T-cell (primary cell): Measurements from ENCODE around the gene DZIP3. TPM values are rescaled to one million over a fixed set of nuclear protein-coding genes. Genes with fewer than 3 reads are reported as not detected.
"Not testable (repeated sequence)": the region's sequence is repeated elsewhere in the genome, so short reads cannot be mapped to it uniquely, and the experiment has no call there.

Experiments
- ATAC-seq, 4 experiments: fragments of 200-7000 bp in 3 of 4; fragments of 150-1000 bp in 1 of 4; cut with Tn5 transposase; replicated peaks in 1 of 4; 1 replicate in 3 of 4; 2 replicates in 1 of 4; pipeline ENCODE4 v1.10.0; 2021; ENCODE audit warnings: moderate library complexity in 3 of 4, mild to moderate bottlenecking in 2 of 4, moderate number of reproducible peaks in 1 of 4
- CTCF ChIA-PET, 2 donors: fragments of 300-600 bp; sonication (Branson Sonifier 250); formaldehyde crosslinking; loops; one replicate each; lab custom pipeline; 2022; ENCODE audit warnings: antibody characterized with exemption in 2 of 2; lab: Charles Lee
- POLR2A ChIA-PET, 2 donors: fragments of 300-600 bp; sonication (Branson Sonifier 250); formaldehyde crosslinking; loops; one replicate each; lab custom pipeline; 2022; ENCODE audit warnings: antibody characterized with exemption in 2 of 2; lab: Charles Lee
- DNase-seq, 35 experiments: peaks; one replicate each; pipeline versions ENCODE4 v3.0.0 to v3.0.0-alpha.2; 2013 to 2023
- H3K27ac ChIP-seq: one replicate; pipeline ENCODE4 v1.5.1; 2013; ENCODE audit warnings: low read length
- H3K27me3 ChIP-seq, 2 experiments: replicated peaks in 1 of 2; 1 replicate in 1 of 2; 2 replicates in 1 of 2; pipeline versions ENCODE4 v1.6.1 to v1.7.0; 2013; ENCODE audit warnings: low read length in 1 of 2, mixed read lengths in 1 of 2; ENCODE audit not compliant: control insufficient read depth in 2 of 2, insufficient read depth in 2 of 2; ENCODE audit errors: extremely low read depth in 1 of 2
- H3K36me3 ChIP-seq, 2 donors: 1 replicate in 1 of 2; 2 replicates in 1 of 2; pipeline versions ENCODE4 v1.6.1 to v1.7.0; 2013; ENCODE audit warnings: low read length in 1 of 2; ENCODE audit not compliant: control insufficient read depth in 2 of 2, insufficient read depth in 1 of 2; ENCODE audit errors: extremely low read depth in 1 of 2
- H3K4me1 ChIP-seq, 2 experiments: 1 replicate in 1 of 2; 2 replicates in 1 of 2; pipeline versions ENCODE4 v1.6.1 to v1.7.0; 2013; ENCODE audit warnings: low read length in 2 of 2, mixed read lengths in 1 of 2; ENCODE audit not compliant: insufficient read depth in 2 of 2, control insufficient read depth in 1 of 2; ENCODE audit errors: extremely low read depth in 1 of 2
- H3K4me3 ChIP-seq, 2 donors: 1 replicate in 1 of 2; 2 replicates in 1 of 2; pipeline versions ENCODE4 v1.5.1 to v1.7.0; 2013; ENCODE audit warnings: mild to moderate bottlenecking in 2 of 2, low read length in 1 of 2, moderate library complexity in 1 of 2; ENCODE audit not compliant: control insufficient read depth in 1 of 2; ENCODE audit errors: extremely low read depth in 1 of 2
- H3K9me3 ChIP-seq: 2 replicates; pipeline ENCODE4 v1.7.0; 2013
- H3K27ac Mint-ChIP-seq, 2 donors: one replicate each; pipeline ENCODE4 v1.8.0; 2020 to 2021; ENCODE audit warnings: mild to moderate bottlenecking in 2 of 2, mixed read lengths in 2 of 2
- H3K27me3 Mint-ChIP-seq, 2 donors: one replicate each; pipeline ENCODE4 v1.8.0; 2021 to 2022; ENCODE audit warnings: mixed read lengths in 2 of 2
- H3K36me3 Mint-ChIP-seq: one replicate; pipeline ENCODE4 v1.8.0; 2021; ENCODE audit warnings: mixed read lengths
- H3K4me1 Mint-ChIP-seq, 3 donors: one replicate each; pipeline ENCODE4 v1.8.0; 2020 to 2022; ENCODE audit warnings: mixed read lengths in 3 of 3, mild to moderate bottlenecking in 1 of 3
- H3K4me3 Mint-ChIP-seq, 3 donors: one replicate each; pipeline ENCODE4 v1.8.0; 2020 to 2022; ENCODE audit warnings: mild to moderate bottlenecking in 3 of 3, mixed read lengths in 3 of 3, moderate library complexity in 3 of 3
- H3K9me3 Mint-ChIP-seq, 3 donors: one replicate each; pipeline ENCODE4 v1.8.0; 2020 to 2022; ENCODE audit warnings: mixed read lengths in 3 of 3
- WGBS: methylation state at CpG from one replicate; pipeline ENCODE4 v1.1.5; 2013; ENCODE audit warnings: missing lambda C conversion rate; ENCODE audit not compliant: insufficient coverage; 5-methylcytosine and 5-hydroxymethylcytosine counted together
- total RNA-seq, 35 experiments: library from RNA in 6 of 35; stranded (reverse) in 6 of 35; fragments of 120-200 nt in 1 of 35; gene quantifications; one replicate each; pipeline versions ENCODE4 v1.2.1 to v1.2.4 and lab custom pipeline; 2013 to 2026

The DZIP3 gene
- total RNA-seq, 5 donors from 2014 or later (not counting 1 experiment from before 2014, with no cell fraction given): 9.3 to 19.9 (median 10.9) TPM

- H3K9me3 Mint-ChIP-seq, H3K4me3 ChIP-seq, ATAC-seq, H3K27me3 ChIP-seq, DNase-seq, H3K27me3 Mint-ChIP-seq, H3K9me3 ChIP-seq, H3K4me3 Mint-ChIP-seq, H3K4me1 Mint-ChIP-seq, H3K27ac ChIP-seq, POLR2A ChIA-PET, CTCF ChIA-PET, H3K27ac Mint-ChIP-seq, H3K4me1 ChIP-seq: not testable (repeated sequence)
- H3K36me3 ChIP-seq: peaks cover 0 to 16% of the 10 kb centered on the region in 2 donors
- no CpG with 5 or more reads among the region's 8 CpGs for WGBS
- H3K36me3 Mint-ChIP-seq: peaks cover 46% of the 10 kb centered on the region
These were observed 26.6 kb downstream of the DZIP3 start for GRCh38 chr3:108616090-108616489.

GRCh38 chr3:108620250-108620649, 30.7 kb downstream of the DZIP3 start:
- Histone ChIP-seq H3K36me3 (peaks cover 0 to 10% of the 10 kb centered on the region in 2 donors), H3K4me3 (no peak overlapping the region), H3K9me3 (no peaks in the 10 kb centered on the region), H3K27ac (no peak overlapping the region), H3K27me3 (no peaks in the 10 kb centered on the region), H3K4me1 (no peaks in the 10 kb centered on the region)
- WGBS: 100% methylated on average over 1 of the region's 1 CpG
- Mint-ChIP-seq H3K36me3 (peaks cover 45% of the 10 kb centered on the region), H3K4me1 (no peaks in the 10 kb centered on the region), H3K9me3 (no peaks in the 10 kb centered on the region), H3K27ac (no peak overlapping the region), H3K27me3 (no peaks in the 10 kb centered on the region), H3K4me3 (no peak overlapping the region)
- POLR2A ChIA-PET: no interaction called here
- DNase-seq (no peak), ATAC-seq (no peak)
- CTCF ChIA-PET: interaction anchor here in 1 of 2 donors (0.6 kb wide), 1 partner anchor 1966 kb away, joined by 3 read pairs; no protein-coding TSS in a partner anchor

GRCh38 chr3:108623504-108623903, 34.0 kb downstream of the DZIP3 start:
- Histone ChIP-seq H3K4me1 (no peaks in the 10 kb centered on the region), H3K9me3 (no peaks in the 10 kb centered on the region), H3K27ac (no peak overlapping the region), H3K4me3 (no peak overlapping the region), H3K27me3 (no peaks in the 10 kb centered on the region), H3K36me3 (peaks cover 0 to 8% of the 10 kb centered on the region in 2 donors)
- Mint-ChIP-seq H3K9me3 (no peaks in the 10 kb centered on the region), H3K4me1 (no peaks in the 10 kb centered on the region), H3K27me3 (no peaks in the 10 kb centered on the region), H3K36me3 (peaks cover 53% of the 10 kb centered on the region), H3K4me3 (no peak overlapping the region), H3K27ac (no peak overlapping the region)
- ChIA-PET POLR2A (no interaction called here), CTCF (no interaction called here)
- no peak for ATAC-seq
- 100% methylated on average over 1 of the region's 3 CpGs for WGBS
- no peak for DNase-seq

- no peaks in the 10 kb centered on the region for H3K27me3 ChIP-seq
- H3K9me3 Mint-ChIP-seq: no peaks in the 10 kb centered on the region
- peaks cover 37% of the 10 kb centered on the region for H3K36me3 Mint-ChIP-seq
- peaks cover 2% of the 10 kb centered on the region in 2 donors for H3K36me3 ChIP-seq
- no peak overlapping the region for H3K27ac Mint-ChIP-seq
- H3K4me3 ChIP-seq: no peak overlapping the region
- ChIA-PET POLR2A (no interaction called here), CTCF (interaction anchor here in 1 of 2 donors (1.9 kb wide), 1 partner anchor 285 kb away, joined by 6 read pairs; no protein-coding TSS in a partner anchor)
- no peaks in the 10 kb centered on the region for H3K27me3 Mint-ChIP-seq
- no peak overlapping the region for H3K4me3 Mint-ChIP-seq
- no CpG with 5 or more reads among the region's 1 CpG for WGBS
- DNase-seq (no peak), ATAC-seq (no peak)
- H3K4me1 ChIP-seq: no peaks in the 10 kb centered on the region
- H3K9me3 ChIP-seq: no peaks in the 10 kb centered on the region
- H3K4me1 Mint-ChIP-seq: no peaks in the 10 kb centered on the region
- H3K27ac ChIP-seq: no peak overlapping the region
These were observed 40.5 kb downstream of the DZIP3 start for GRCh38 chr3:108629974-108630373.

GRCh38 chr3:108642526-108642925, 53.0 kb downstream of the DZIP3 start:
- peaks cover 0 to 23% of the 10 kb centered on the region in 2 donors for H3K36me3 ChIP-seq
- Mint-ChIP-seq H3K4me1 (no peaks in the 10 kb centered on the region), H3K36me3 (peaks cover 53% of the 10 kb centered on the region), H3K27ac (no peak overlapping the region), H3K4me3 (no peak overlapping the region), H3K9me3 (no peaks in the 10 kb centered on the region), H3K27me3 (no peaks in the 10 kb centered on the region)
- no peaks in the 10 kb centered on the region for H3K9me3 ChIP-seq
- H3K27me3 ChIP-seq: no peaks in the 10 kb centered on the region
- no peak overlapping the region for H3K4me3 ChIP-seq
- no peaks in the 10 kb centered on the region for H3K4me1 ChIP-seq
- ATAC-seq: no peak
- ChIA-PET POLR2A (no interaction called here), CTCF (interaction anchor here in 1 of 2 donors (0.6 to 1.3 kb wide), 2 partner anchors 272 to 324 kb away, joined by 3 read pairs; no protein-coding TSS in a partner anchor)
- WGBS: 100% methylated on average over 2 of the region's 3 CpGs
- DNase-seq: no peak
- H3K27ac ChIP-seq: no peak overlapping the region

GRCh38 chr3:108645364-108645763, 55.8 kb downstream of the DZIP3 start:
- no peak for ATAC-seq
- POLR2A ChIA-PET: no interaction called here
- 60% methylated on average over 1 of the region's 1 CpG for WGBS

More at GRCh38 chr3:108645364-108645763, 55.8 kb downstream of the DZIP3 start:
- Histone ChIP-seq H3K36me3 (peaks cover 4 to 29% of the 10 kb centered on the region in 2 donors), H3K4me3 (no peak overlapping the region), H3K27me3 (no peaks in the 10 kb centered on the region), H3K27ac (no peak overlapping the region), H3K9me3 (no peaks in the 10 kb centered on the region), H3K4me1 (no peaks in the 10 kb centered on the region)
- H3K36me3 Mint-ChIP-seq: peaks cover 53% of the 10 kb centered on the region
- no peak for DNase-seq
- no peak overlapping the region for H3K27ac Mint-ChIP-seq
- H3K4me1 Mint-ChIP-seq: no peaks in the 10 kb centered on the region
- H3K27me3 Mint-ChIP-seq: no peaks in the 10 kb centered on the region
- H3K9me3 Mint-ChIP-seq: no peaks in the 10 kb centered on the region
- CTCF ChIA-PET: interaction anchor here in 1 of 2 donors (0.6 kb wide), 1 partner anchor 281 kb away, joined by 3 read pairs; no protein-coding TSS in a partner anchor
- no peak overlapping the region for H3K4me3 Mint-ChIP-seq
